IMR-90 (cell line): Measurements from ENCODE around the gene TRIM63.

ENCODE experiments used
- CTCF ChIP-seq: conservative IDR thresholded peaks from 2 replicates; pipeline ENCODE4 v1.5.1; 2012; ENCODE audit warnings: mild to moderate bottlenecking, low read depth, low read length, improper control_type of control experiment
- FOS ChIP-seq: fragments of 150-350 bp; IDR thresholded peaks from 2 replicates; pipeline ENCODE4 v1.6.1; 2016; ENCODE audit warnings: low read depth, low read length
- MAZ ChIP-seq: IDR thresholded peaks from 2 replicates; pipeline ENCODE4 v1.6.1; 2012; ENCODE audit warnings: low read depth, mild to moderate bottlenecking, low read length, improper control_type of control experiment, moderate library complexity, borderline replicate concordance
- MXI1 ChIP-seq: IDR thresholded peaks from 2 replicates; pipeline ENCODE4 v1.6.1; 2012; ENCODE audit warnings: low read depth, mild to moderate bottlenecking, low read length, moderate library complexity, borderline replicate concordance
- POLR2A ChIP-seq: IDR thresholded peaks from 2 replicates; pipeline ENCODE4 v1.6.1; 2012; ENCODE audit warnings: mild to moderate bottlenecking, low read depth, low read length
- RAD21 ChIP-seq: IDR thresholded peaks from 2 replicates; pipeline ENCODE4 v1.6.1; 2012; ENCODE audit warnings: low read length, improper control_type of control experiment
- SMC3 ChIP-seq: fragments of 150-350 bp; IDR thresholded peaks from 2 replicates; pipeline ENCODE4 v1.6.1; 2016; ENCODE audit warnings: low read depth, mild to moderate bottlenecking, antibody characterized with exemption, low read length, moderate library complexity
- TF ChIP-seq, protein P1 (sequence below): fragments of 150-350 bp; IDR thresholded peaks from 2 replicates; pipeline ENCODE4 v1.6.1; 2016; ENCODE audit warnings: low read depth, mild to moderate bottlenecking, low read length, moderate library complexity, borderline replicate concordance

DNA sequence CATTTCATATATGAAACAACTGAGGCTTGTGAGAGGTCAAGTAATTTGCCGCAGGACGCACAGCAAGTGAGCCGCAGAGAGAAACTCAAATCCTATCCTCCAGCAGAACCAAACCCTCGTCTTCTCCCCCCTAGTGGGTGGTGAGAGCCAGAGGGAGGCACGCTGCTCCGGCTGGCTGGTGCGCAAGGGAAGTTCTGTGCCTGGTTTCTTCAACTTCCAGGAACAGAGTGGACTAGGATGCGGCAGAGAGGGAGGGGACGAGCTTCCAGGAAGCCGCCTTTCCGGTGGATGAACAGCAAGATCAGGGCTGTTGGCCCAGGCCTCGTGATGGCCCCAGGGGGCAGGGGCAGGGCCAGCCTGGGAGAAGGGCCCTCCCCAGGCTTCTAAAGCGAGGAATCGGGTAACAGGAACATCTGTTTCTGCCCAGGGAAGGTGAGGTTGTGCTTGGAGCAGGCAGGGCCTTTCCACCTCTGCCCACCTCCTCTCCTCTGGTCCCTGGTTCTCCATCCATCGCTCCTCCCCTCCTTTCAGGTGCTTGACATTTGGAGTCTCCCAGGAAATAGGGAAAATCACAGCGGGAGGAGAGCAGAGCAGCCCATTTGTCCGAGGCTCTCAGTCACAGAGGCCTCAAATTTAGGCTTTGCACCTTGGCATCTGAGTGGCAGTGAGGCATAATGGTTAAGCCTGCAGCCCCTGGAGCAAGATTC is 27.4 kb upstream of the TRIM63 start:
- no peak for TF ChIP-seq CTCF
- no peak for TF ChIP-seq SMC3
- no peak for TF ChIP-seq POLR2A
- no peak for TF ChIP-seq RAD21
- no peak for TF ChIP-seq MXI1
- no peak for TF ChIP-seq MAZ
- TF ChIP-seq, protein P1, sequence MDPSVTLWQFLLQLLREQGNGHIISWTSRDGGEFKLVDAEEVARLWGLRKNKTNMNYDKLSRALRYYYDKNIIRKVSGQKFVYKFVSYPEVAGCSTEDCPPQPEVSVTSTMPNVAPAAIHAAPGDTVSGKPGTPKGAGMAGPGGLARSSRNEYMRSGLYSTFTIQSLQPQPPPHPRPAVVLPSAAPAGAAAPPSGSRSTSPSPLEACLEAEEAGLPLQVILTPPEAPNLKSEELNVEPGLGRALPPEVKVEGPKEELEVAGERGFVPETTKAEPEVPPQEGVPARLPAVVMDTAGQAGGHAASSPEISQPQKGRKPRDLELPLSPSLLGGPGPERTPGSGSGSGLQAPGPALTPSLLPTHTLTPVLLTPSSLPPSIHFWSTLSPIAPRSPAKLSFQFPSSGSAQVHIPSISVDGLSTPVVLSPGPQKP = no peak
- TF ChIP-seq FOS = no peak
